K562 (cell line): ENCODE measurements around the gene PRKD2. TPM values are rescaled to one million over a fixed set of nuclear protein-coding genes. Genes with fewer than 3 reads are reported as not detected.

Experiments used
- ATAC-seq: fragments of 200-7000 bp; cut with Tn5 transposase; 3 replicates; pipeline ENCODE4 v1.9.1; 2020; ENCODE audit warnings: moderate library complexity
- BruUV-seq: library from RNA; stranded (reverse); fragments of 400-500 nt; replicated peaks from 2 replicates; lab custom pipeline; 2021; lab: Mats Ljungman, UMichigan
- CTCF ChIA-PET: fragments of 300-600 bp; formaldehyde crosslinking; extraction: SDS; loops from one replicate; lab custom pipeline; 2021; ENCODE audit warnings: low intra/inter-chr PET ratio; lab: Yijun Ruan, JAX
- POLR2A ChIA-PET: fragments of 300-600, 350-650 bp; sonication (Branson Sonifier 250); formaldehyde crosslinking; extraction: SDS; loops from one replicate; lab custom pipeline; 2021; ENCODE audit warnings: antibody characterized with exemption, inconsistent platforms; lab: Yijun Ruan, JAX
- DNase-seq, 4 experiments: peaks; one replicate each; pipeline versions ENCODE4 v3.0.0 to v3.0.0-alpha.2; 2011 to 2018; ENCODE audit warnings: low spot score in 3 of 4, mixed read lengths in 3 of 4; ENCODE audit errors: extremely low read depth in 1 of 4
- FAIRE-seq: peaks from 2 replicates; lab custom pipeline; 2011; peaks lifted over from hg19 to GRCh38; lab: Jason Lieb, UNC
- H2AFZ ChIP-seq: 2 replicates; pipeline ENCODE4 v1.6.0; 2011; ENCODE audit warnings: low read depth, low read length, control low read depth, inconsistent platforms
- H3K27ac ChIP-seq: fragments of 200-600 bp; 3 replicates; pipeline ENCODE4 v1.8.0; 2011; ENCODE audit warnings: low read depth, mild to moderate bottlenecking, control low read depth, inconsistent platforms, low read length, moderate library complexity, mixed read lengths; ENCODE audit errors: extremely low read depth
- H3K27me3 ChIP-seq, 2 experiments: fragments of 300-600 bp in 1 of 2; 2 replicates in 1 of 2; 3 replicates in 1 of 2; pipeline versions ENCODE4 v1.6.0 to v1.8.0; 2011; ENCODE audit warnings: inconsistent platforms in 2 of 2, low read length in 2 of 2, mild to moderate bottlenecking in 1 of 2, mixed read lengths in 1 of 2, moderate library complexity in 1 of 2; ENCODE audit not compliant: control insufficient read depth in 2 of 2, insufficient read depth in 2 of 2
- H3K36me3 ChIP-seq: fragments of 300-600 bp; 3 replicates; pipeline ENCODE4 v1.8.0; 2011; ENCODE audit warnings: mild to moderate bottlenecking, low read length, inconsistent platforms; ENCODE audit not compliant: control insufficient read depth, insufficient read depth
- H3K4me1 ChIP-seq, 2 experiments: fragments of 200-600 bp in 1 of 2; replicated peaks in 1 of 2; 2 replicates in 1 of 2; 3 replicates in 1 of 2; pipeline versions ENCODE4 v1.5.1 to v1.8.0; 2011; ENCODE audit warnings: inconsistent platforms in 2 of 2, low read length in 2 of 2, mild to moderate bottlenecking in 1 of 2, mixed read lengths in 1 of 2, moderate library complexity in 1 of 2; ENCODE audit not compliant: control insufficient read depth in 2 of 2, insufficient read depth in 2 of 2
- H3K4me2 ChIP-seq: 2 replicates; pipeline ENCODE4 v1.6.1; 2011; ENCODE audit warnings: low read length, control low read depth, inconsistent platforms, mixed read lengths; ENCODE audit not compliant: insufficient read depth
- H3K4me3 ChIP-seq: fragments of 200-600 bp; sonication (generic), shearing (Covaris generic); 2 replicates; pipeline ENCODE4 v1.5.1; 2016; ENCODE audit warnings: control low read depth, inconsistent platforms
- H3K79me2 ChIP-seq: fragments of 200-600 bp; 3 replicates; pipeline ENCODE4 v1.8.0; 2011; ENCODE audit warnings: low read length, inconsistent platforms; ENCODE audit not compliant: control insufficient read depth, insufficient read depth
- H3K9ac ChIP-seq, 2 experiments: 2 replicates each; pipeline versions ENCODE4 v1.6.0 to v1.6.1; 2011; ENCODE audit warnings: low read depth in 2 of 2, low read length in 2 of 2, control low read depth in 1 of 2, inconsistent platforms in 1 of 2, mild to moderate bottlenecking in 1 of 2, mixed read lengths in 1 of 2; ENCODE audit not compliant: insufficient read depth in 1 of 2
- H3K9me1 ChIP-seq: one replicate; pipeline ENCODE4 v1.6.0; 2011; ENCODE audit warnings: inconsistent platforms, mild to moderate bottlenecking, low read length, moderate library complexity; ENCODE audit not compliant: control insufficient read depth, insufficient read depth
- H3K9me3 ChIP-seq: replicated peaks from 2 replicates; pipeline ENCODE4 v1.5.1; 2011; ENCODE audit warnings: low read depth, low read length, inconsistent platforms; ENCODE audit not compliant: control insufficient read depth, insufficient read depth
- H4K20me1 ChIP-seq: replicated peaks from 2 replicates; pipeline ENCODE4 v1.6.1; 2011; ENCODE audit warnings: low read length, inconsistent platforms, mixed read lengths; ENCODE audit not compliant: control insufficient read depth, insufficient read depth
- BMI1 ChIP-seq: fragments of 150-350 bp; IDR thresholded peaks from 2 replicates; pipeline ENCODE4 v1.6.1; 2014; ENCODE audit warnings: low read length
- CBFA2T2 ChIP-seq: fragments of 450-650 bp; conservative IDR thresholded peaks from 2 replicates; pipeline ENCODE4 v1.6.1; 2017; ENCODE audit warnings: mild to moderate bottlenecking
- EZH2 ChIP-seq: IDR thresholded peaks from 2 replicates; pipeline ENCODE4 v1.6.1; 2012; ENCODE audit warnings: low read depth, mild to moderate bottlenecking, inconsistent platforms, low read length, borderline replicate concordance
- HDAC3 ChIP-seq: fragments of 450-650 bp; IDR thresholded peaks from 2 replicates; pipeline ENCODE4 v1.6.1; 2018; ENCODE audit warnings: borderline replicate concordance, mild to moderate bottlenecking, moderate library complexity; ENCODE audit not compliant: partially characterized antibody
- HLTF ChIP-seq: fragments of 450-650 bp; IDR thresholded peaks from 2 replicates; pipeline ENCODE4 v1.6.1; 2016
- JUND ChIP-seq, 2 experiments: IDR thresholded peaks; 2 replicates in 1 of 2; 3 replicates in 1 of 2; pipeline ENCODE4 v1.6.1; 2011; ENCODE audit warnings: borderline replicate concordance in 2 of 2, low read depth in 2 of 2, low read length in 2 of 2, improper control_type of control experiment in 1 of 2, missing biosample characterization in 1 of 2, missing genetic modification characterization in 1 of 2, missing genetic modification reagents in 1 of 2
- KAT8 ChIP-seq: fragments of 450-650 bp; IDR thresholded peaks from 2 replicates; pipeline ENCODE4 v1.6.1; 2016; ENCODE audit warnings: low read depth, mild to moderate bottlenecking
- NBN ChIP-seq: fragments of 450-650 bp; IDR thresholded peaks from 2 replicates; pipeline ENCODE4 v1.6.1; 2016; ENCODE audit warnings: low read depth, mild to moderate bottlenecking
- POLR3A ChIP-seq: IDR thresholded peaks from 2 replicates; pipeline ENCODE4 v1.6.1; 2011; ENCODE audit warnings: borderline replicate concordance, mild to moderate bottlenecking, moderate library complexity; ENCODE audit not compliant: insufficient read length, insufficient read depth; ENCODE audit errors: extremely low read depth
- SMAD4 ChIP-seq: fragments of 250-450 bp; sonication (Bioruptor Pico); conservative IDR thresholded peaks from 2 replicates; pipeline ENCODE4 v1.8.0; 2021; ENCODE audit warnings: inconsistent platforms, mild to moderate bottlenecking, moderate library complexity
- TAF7 ChIP-seq: fragments of 450-650 bp; IDR thresholded peaks from 2 replicates; pipeline ENCODE4 v1.6.1; 2016; ENCODE audit warnings: missing genetic modification characterization, missing compliant biosample characterization
- TCF7 ChIP-seq: sonication (generic); IDR thresholded peaks from 2 replicates; pipeline ENCODE4 v1.6.1; 2016; ENCODE audit warnings: antibody characterized with exemption, borderline replicate concordance
- ZBTB1 ChIP-seq: sonication (generic); formaldehyde crosslinking; IDR thresholded peaks from 2 replicates; pipeline ENCODE4 v1.8.1; 2023; ENCODE audit warnings: missing genetic modification reagents, low read depth, mild to moderate bottlenecking, borderline replicate concordance
- ZKSCAN3 ChIP-seq: fragments of 250-450 bp; sonication (Bioruptor Pico); IDR thresholded peaks from 2 replicates; pipeline ENCODE4 v1.4.0; 2020
- WGBS: fragments of 100-300 bp; shearing (Covaris generic); methylation state at CpG from one replicate; pipeline ENCODE4 v1.1.6; 2016; ENCODE audit warnings: low coverage, mixed read lengths; ENCODE audit not compliant: insufficient coverage; ENCODE audit errors: missing lambda C conversion rate; 5-methylcytosine and 5-hydroxymethylcytosine counted together
- in situ Hi-C: fragments of 300-500 bp; cut with MboI; formaldehyde crosslinking; loops from 4 replicates; pipeline ENCODE4 v1.15.0; 2018; ENCODE audit warnings: inconsistent platforms, mixed read lengths
- intact Hi-C: fragments of 100-400 bp; cut with micrococcal nuclease; formaldehyde crosslinking; loops from 2 replicates; pipeline ENCODE4 v1.14.2; 2022
- polyA plus RNA-seq, 8 experiments: library from polyadenylated mRNA; depleted of rRNA in 4 of 8; stranded (reverse) in 5 of 8; unstranded in 3 of 8; fragments of >200 nt; fragmentation: Nextera tagmentation in 2 of 8; fragmentation: Illumina TruSeq in 1 of 8; extraction: Ambion mirVana in 2 of 8; extraction: Trizol in 1 of 8; gene quantifications; 2 replicates each; pipeline versions ENCODE4 v1.2.1 to v1.2.3, GENCODE V29; 2011 to 2014; ENCODE audit warnings: inconsistent platforms in 1 of 8, missing spikeins in 1 of 8
- total RNA-seq, 7 experiments: library from RNA; depleted of rRNA in 6 of 7; stranded (reverse); fragments of >200 nt in 6 of 7; fragmentation: Illumina TruSeq in 2 of 7; extraction: Trizol in 2 of 7; gene quantifications; 2 replicates each; pipeline versions ENCODE4 v1.2.1 to v1.2.3, GENCODE V29; 2011 to 2021; ENCODE audit warnings: low replicate concordance in 1 of 7
- TF ChIP-seq, protein P1 (sequence below): sonication (generic); formaldehyde crosslinking; IDR thresholded peaks from 2 replicates; pipeline ENCODE4 v1.8.0; 2023; ENCODE audit warnings: missing genetic modification reagents, mild to moderate bottlenecking, borderline replicate concordance
- TF ChIP-seq, protein P2 (sequence below): fragments of 250-450 bp; sonication (Bioruptor Pico); IDR thresholded peaks from 2 replicates; pipeline ENCODE4 v1.5.0; 2021

Gene PRKD2
- total and polyA plus RNA-seq, 9 of the 15 experiments (the other 6 are each of a cell fraction or from before 2014, with no cell fraction given): 1.8 to 60.0 (median 15.0) TPM

DNA sequence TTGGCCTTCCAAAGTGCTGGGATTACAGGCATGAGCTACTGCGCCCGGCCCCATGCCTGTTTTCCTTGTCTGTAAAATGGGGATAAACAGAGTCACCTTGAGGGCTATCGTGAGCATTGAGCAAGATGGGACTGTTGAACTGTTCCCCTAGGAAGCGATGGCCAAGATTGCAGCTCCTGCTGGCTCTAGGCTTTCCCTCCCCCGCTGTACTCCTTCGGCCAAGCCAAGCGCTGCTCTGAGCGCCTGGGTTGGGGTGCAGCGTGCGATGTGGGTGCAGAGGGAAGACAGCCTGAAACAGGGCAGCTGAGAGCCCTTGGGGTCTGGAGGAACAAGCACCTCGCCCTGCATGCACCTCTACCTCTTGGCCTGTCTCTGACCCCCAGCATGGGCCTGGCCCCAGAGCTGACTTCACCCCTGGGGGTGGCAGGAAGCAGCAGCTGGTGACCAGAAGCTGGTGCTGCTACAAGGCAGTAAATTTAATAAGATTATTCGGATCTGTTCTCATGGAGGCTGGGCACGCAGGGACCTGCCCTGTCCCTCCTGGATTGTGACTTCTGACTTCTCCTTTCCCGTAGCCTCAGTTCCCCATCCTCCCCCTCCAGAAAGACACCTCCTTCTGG lies 86.2 kb downstream of the PRKD2 start:
- Histone ChIP-seq H4K20me1 (no peaks in the 10 kb centered on the region), H3K4me2 (no peak overlapping the region), H3K27me3 (no peaks in the 10 kb centered on the region), H3K9me3 (no peaks in the 10 kb centered on the region), H3K9ac (peak overlapping the region in 1 of 2 experiments; percentile 66; a peak in 2 of 4 replicates), H3K27ac (no peak overlapping the region), H3K79me2 (no peaks in the 10 kb centered on the region), H3K36me3 (no peaks in the 10 kb centered on the region), H3K9me1 (no peaks in the 10 kb centered on the region), H2AFZ (no peak overlapping the region), H3K4me3 (no peak overlapping the region), H3K4me1 (peaks cover 37 to 70% of the 10 kb centered on the region in 2 experiments)
- CTCF ChIA-PET: no interaction called here
- DNase-seq: no peak
- no TSS peak for BruUV-seq
- POLR2A ChIA-PET: interaction anchor here (0.6 to 1.7 kb wide), 8 partner anchors 9 to 143 kb away, joined by 3 to 6 read pairs (median 4); no protein-coding TSS in a partner anchor
- FAIRE-seq: no peak
- WGBS: 52% methylated on average over 14 of the region's 14 CpGs
- ATAC-seq: no peak
- in situ Hi-C loops: no loop called here
- intact Hi-C loops: no loop called here
- TF ChIP-seq POLR3A: no peak
- no peak for TF ChIP-seq EZH2
- TF ChIP-seq ZKSCAN3 (CRISPR knock-in tag): no peak
- no peak for TF ChIP-seq HDAC3
- TF ChIP-seq, protein P1, sequence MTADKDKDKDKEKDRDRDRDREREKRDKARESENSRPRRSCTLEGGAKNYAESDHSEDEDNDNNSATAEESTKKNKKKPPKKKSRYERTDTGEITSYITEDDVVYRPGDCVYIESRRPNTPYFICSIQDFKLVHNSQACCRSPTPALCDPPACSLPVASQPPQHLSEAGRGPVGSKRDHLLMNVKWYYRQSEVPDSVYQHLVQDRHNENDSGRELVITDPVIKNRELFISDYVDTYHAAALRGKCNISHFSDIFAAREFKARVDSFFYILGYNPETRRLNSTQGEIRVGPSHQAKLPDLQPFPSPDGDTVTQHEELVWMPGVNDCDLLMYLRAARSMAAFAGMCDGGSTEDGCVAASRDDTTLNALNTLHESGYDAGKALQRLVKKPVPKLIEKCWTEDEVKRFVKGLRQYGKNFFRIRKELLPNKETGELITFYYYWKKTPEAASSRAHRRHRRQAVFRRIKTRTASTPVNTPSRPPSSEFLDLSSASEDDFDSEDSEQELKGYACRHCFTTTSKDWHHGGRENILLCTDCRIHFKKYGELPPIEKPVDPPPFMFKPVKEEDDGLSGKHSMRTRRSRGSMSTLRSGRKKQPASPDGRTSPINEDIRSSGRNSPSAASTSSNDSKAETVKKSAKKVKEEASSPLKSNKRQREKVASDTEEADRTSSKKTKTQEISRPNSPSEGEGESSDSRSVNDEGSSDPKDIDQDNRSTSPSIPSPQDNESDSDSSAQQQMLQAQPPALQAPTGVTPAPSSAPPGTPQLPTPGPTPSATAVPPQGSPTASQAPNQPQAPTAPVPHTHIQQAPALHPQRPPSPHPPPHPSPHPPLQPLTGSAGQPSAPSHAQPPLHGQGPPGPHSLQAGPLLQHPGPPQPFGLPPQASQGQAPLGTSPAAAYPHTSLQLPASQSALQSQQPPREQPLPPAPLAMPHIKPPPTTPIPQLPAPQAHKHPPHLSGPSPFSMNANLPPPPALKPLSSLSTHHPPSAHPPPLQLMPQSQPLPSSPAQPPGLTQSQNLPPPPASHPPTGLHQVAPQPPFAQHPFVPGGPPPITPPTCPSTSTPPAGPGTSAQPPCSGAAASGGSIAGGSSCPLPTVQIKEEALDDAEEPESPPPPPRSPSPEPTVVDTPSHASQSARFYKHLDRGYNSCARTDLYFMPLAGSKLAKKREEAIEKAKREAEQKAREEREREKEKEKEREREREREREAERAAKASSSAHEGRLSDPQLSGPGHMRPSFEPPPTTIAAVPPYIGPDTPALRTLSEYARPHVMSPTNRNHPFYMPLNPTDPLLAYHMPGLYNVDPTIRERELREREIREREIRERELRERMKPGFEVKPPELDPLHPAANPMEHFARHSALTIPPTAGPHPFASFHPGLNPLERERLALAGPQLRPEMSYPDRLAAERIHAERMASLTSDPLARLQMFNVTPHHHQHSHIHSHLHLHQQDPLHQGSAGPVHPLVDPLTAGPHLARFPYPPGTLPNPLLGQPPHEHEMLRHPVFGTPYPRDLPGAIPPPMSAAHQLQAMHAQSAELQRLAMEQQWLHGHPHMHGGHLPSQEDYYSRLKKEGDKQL (CRISPR knock-in tag): no peak
- TF ChIP-seq SMAD4 (CRISPR knock-in tag): no peak
- TF ChIP-seq JUND (IDR thresholded peaks at IDR 0.05; ENCODE audit: borderline replicate concordance, low read depth, low read length): no peak
- TF ChIP-seq JUND (tag; IDR thresholded peaks at IDR 0.05; ENCODE audit: borderline replicate concordance, low read depth, low read length): no peak
- TF ChIP-seq TCF7: no peak
- no peak for TF ChIP-seq KAT8
- TF ChIP-seq HLTF: no peak
- TF ChIP-seq, protein P2, sequence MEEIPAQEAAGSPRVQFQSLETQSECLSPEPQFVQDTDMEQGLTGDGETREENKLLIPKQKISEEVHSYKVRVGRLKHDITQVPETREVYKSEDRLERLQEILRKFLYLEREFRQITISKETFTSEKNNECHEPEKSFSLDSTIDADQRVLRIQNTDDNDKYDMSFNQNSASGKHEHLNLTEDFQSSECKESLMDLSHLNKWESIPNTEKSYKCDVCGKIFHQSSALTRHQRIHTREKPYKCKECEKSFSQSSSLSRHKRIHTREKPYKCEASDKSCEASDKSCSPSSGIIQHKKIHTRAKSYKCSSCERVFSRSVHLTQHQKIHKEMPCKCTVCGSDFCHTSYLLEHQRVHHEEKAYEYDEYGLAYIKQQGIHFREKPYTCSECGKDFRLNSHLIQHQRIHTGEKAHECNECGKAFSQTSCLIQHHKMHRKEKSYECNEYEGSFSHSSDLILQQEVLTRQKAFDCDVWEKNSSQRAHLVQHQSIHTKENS (CRISPR knock-in tag): no peak
- no peak for TF ChIP-seq ZBTB1 (CRISPR knock-in tag)
- TF ChIP-seq BMI1: no peak
- TF ChIP-seq CBFA2T2: no peak
- no peak for TF ChIP-seq TAF7 (tag)
- TF ChIP-seq NBN: no peak
